Renal pelvis (tissue), 4 donors: ENCODE results near the gene KNSTRN. TPM values are rescaled to one million over a fixed set of nuclear protein-coding genes. Genes with fewer than 3 reads are reported as not detected.

ENCODE experiments used
- DNase-seq: peaks from one replicate; pipeline ENCODE4 v3.0.0-alpha.2; 2013
- polyA plus RNA-seq, 3 donors: library from polyadenylated mRNA; unstranded; fragments of 120-200 nt; gene quantifications; one replicate each; pipeline ENCODE4 v1.2.1, GENCODE V29; 2013; ENCODE audit not compliant: insufficient read length in 3 of 3

Gene KNSTRN
- polyA plus RNA-seq, 3 donors = 31.4 to 33.6 (median 32.2) TPM

- DNase-seq = no peak
These were observed 10.7 kb downstream of the KNSTRN start for GRCh38 chr15:40392986-40393948.

GRCh38 chr15:40397688-40398412 lies 15.3 kb downstream of the KNSTRN start:
- DNase-seq = no peak

- DNase-seq = no peak
These were observed 15.9 kb downstream of the KNSTRN start for GRCh38 chr15:40398413-40398873.

GRCh38 chr15:40399370-40399769 lies 16.8 kb downstream of the KNSTRN start:
- DNase-seq = no peak

GRCh38 chr15:40405501-40406381 lies 23.2 kb downstream of the KNSTRN start, which contains the start of gene IVD:
Gene IVD, plus strand, starts transcription at chr15:40405795. Its CDS starts 33 bp downstream, at chr15:40405828.
- DNase-seq = peak; percentile 94

GRCh38 chr15:40407330-40407990 lies 24.9 kb downstream of the KNSTRN start:
- no peak for DNase-seq

GRCh38 chr15:40409366-40409765 lies 26.8 kb downstream of the KNSTRN start:
- no peak for DNase-seq

GRCh38 chr15:40410476-40410875 lies 28.0 kb downstream of the KNSTRN start:
- DNase-seq = no peak

GRCh38 chr15:40412095-40412759 lies 29.7 kb downstream of the KNSTRN start:
- DNase-seq = no peak

GRCh38 chr15:40413036-40413435 lies 30.5 kb downstream of the KNSTRN start:
- no peak for DNase-seq

- no peak for DNase-seq
These were observed 32.3 kb downstream of the KNSTRN start for GRCh38 chr15:40414816-40415215.

- no peak for DNase-seq
These were observed 32.7 kb downstream of the KNSTRN start for GRCh38 chr15:40415226-40415625.

GRCh38 chr15:40416056-40416455 lies 33.5 kb downstream of the KNSTRN start:
- DNase-seq = no peak

GRCh38 chr15:40418126-40418525 lies 35.6 kb downstream of the KNSTRN start:
- DNase-seq = no peak

GRCh38 chr15:40420071-40420713 lies 37.7 kb downstream of the KNSTRN start:
- DNase-seq = no peak

GRCh38 chr15:40420793-40421192 lies 38.3 kb downstream of the KNSTRN start:
- no peak for DNase-seq

- DNase-seq = peak; percentile 53
These were observed 39.0 kb downstream of the KNSTRN start for GRCh38 chr15:40421246-40422157.

- no peak for DNase-seq
These were observed 42.1 kb downstream of the KNSTRN start for GRCh38 chr15:40424483-40425115.
